H1 (cell line): ENCODE measurements around the gene TM7SF3. TPM values are rescaled to one million over a fixed set of nuclear protein-coding genes. Genes with fewer than 3 reads are reported as not detected.

Experiments used
- CTCF ChIA-PET: fragments of 300-600 bp; sonication (Branson Sonifier 250); formaldehyde crosslinking; loops from one replicate; lab custom pipeline; 2021; ENCODE audit not compliant: partially characterized antibody; lab: Charles Lee
- POLR2A ChIA-PET: fragments of 300-600 bp; sonication (Branson Sonifier 250); formaldehyde crosslinking; loops from one replicate; lab custom pipeline; 2021; ENCODE audit warnings: inconsistent platforms; ENCODE audit not compliant: partially characterized antibody; lab: Charles Lee
- DNase-seq, 2 experiments: peaks; one replicate each; pipeline versions ENCODE4 v3.0.0 to v3.0.0-alpha.2; 2010 to 2022; ENCODE audit warnings: low spot score in 2 of 2, low read depth in 1 of 2, mixed read lengths in 1 of 2
- FAIRE-seq: peaks from 2 replicates; lab custom pipeline; 2011; peaks lifted over from hg19 to GRCh38; lab: Jason Lieb, UNC
- H2AFZ ChIP-seq: 2 replicates; pipeline ENCODE4 v1.8.1; 2012; ENCODE audit warnings: low read length, inconsistent platforms
- H2AK5ac ChIP-seq: 2 replicates; pipeline ENCODE4 v1.6.1; 2013; ENCODE audit warnings: low read depth, low read length
- H2BK120ac ChIP-seq: replicated peaks from 2 replicates; pipeline ENCODE3; 2013; ENCODE audit warnings: low read depth, low read length, inconsistent platforms
- H2BK12ac ChIP-seq: 2 replicates; pipeline ENCODE4 v1.6.1; 2013; ENCODE audit warnings: low read depth, low read length
- H2BK15ac ChIP-seq: 2 replicates; pipeline ENCODE4 v1.6.1; 2013; ENCODE audit warnings: low read length
- H2BK20ac ChIP-seq: 2 replicates; pipeline ENCODE4 v1.6.1; 2013; ENCODE audit warnings: low read length
- H2BK5ac ChIP-seq: 2 replicates; pipeline ENCODE4 v1.6.1; 2013; ENCODE audit warnings: low read depth, low read length
- H3K14ac ChIP-seq: 2 replicates; pipeline ENCODE4 v1.6.1; 2013; ENCODE audit warnings: inconsistent platforms; ENCODE audit not compliant: insufficient read length
- H3K18ac ChIP-seq: 2 replicates; pipeline ENCODE4 v1.6.1; 2013; ENCODE audit warnings: low read length; ENCODE audit errors: extremely low read depth
- H3K23ac ChIP-seq: 2 replicates; pipeline ENCODE4 v1.6.1; 2013; ENCODE audit warnings: inconsistent platforms; ENCODE audit not compliant: insufficient read length
- H3K23me2 ChIP-seq: 2 replicates; pipeline ENCODE4 v1.6.1; 2013; ENCODE audit warnings: low read depth, low read length
- H3K27ac ChIP-seq: 2 replicates; pipeline ENCODE4 v1.6.1; 2011; ENCODE audit warnings: low read depth, low read length, inconsistent platforms
- H3K27me3 ChIP-seq, 4 experiments: replicated peaks in 1 of 4; 1 replicate in 1 of 4; 2 replicates in 3 of 4; pipeline versions ENCODE4 v1.6.1 to v1.8.1; 2011 to 2013; ENCODE audit warnings: low read length in 3 of 4, mild to moderate bottlenecking in 3 of 4, inconsistent platforms in 2 of 4, mixed read lengths in 2 of 4, moderate library complexity in 1 of 4; ENCODE audit not compliant: control insufficient read depth in 3 of 4, insufficient read depth in 3 of 4; ENCODE audit errors: extremely low read depth in 1 of 4
- H3K36me3 ChIP-seq, 4 experiments: 2 replicates each; pipeline versions ENCODE4 v1.6.1 to v1.8.1; 2011 to 2013; ENCODE audit warnings: mild to moderate bottlenecking in 4 of 4, low read length in 3 of 4, moderate library complexity in 2 of 4, control low read depth in 1 of 4, inconsistent platforms in 1 of 4; ENCODE audit not compliant: insufficient read depth in 4 of 4, control insufficient read depth in 2 of 4
- H3K4ac ChIP-seq: replicated peaks from 2 replicates; pipeline ENCODE3; 2013; ENCODE audit warnings: low read length, low read depth, mixed read lengths, inconsistent platforms; ENCODE audit not compliant: insufficient read length
- H3K4me1 ChIP-seq, 4 experiments: replicated peaks in 1 of 4; 1 replicate in 1 of 4; 2 replicates in 3 of 4; pipeline versions ENCODE4 v1.6.1 to v1.8.1; 2011 to 2013; ENCODE audit warnings: low read length in 3 of 4, inconsistent platforms in 2 of 4, mixed read lengths in 1 of 4; ENCODE audit not compliant: insufficient read depth in 4 of 4, control insufficient read depth in 3 of 4
- H3K4me2 ChIP-seq, 2 experiments: 2 replicates each; pipeline versions ENCODE4 v1.6.1 to v1.8.1; 2011 to 2013; ENCODE audit warnings: low read depth in 2 of 2, low read length in 2 of 2, control low read depth in 1 of 2, inconsistent platforms in 1 of 2, mild to moderate bottlenecking in 1 of 2; ENCODE audit not compliant: insufficient read depth in 1 of 2
- H3K4me3 ChIP-seq, 4 experiments: fragments of 200-600, 300-600 bp in 1 of 4; sonication (generic), shearing (Covaris generic), sonication (Bioruptor Twin) in 1 of 4; 2 replicates each; pipeline versions ENCODE4 v1.5.1 to v1.8.1; 2011 to 2016; ENCODE audit warnings: low read length in 4 of 4, low read depth in 3 of 4, control low read depth in 2 of 4, inconsistent platforms in 2 of 4, mild to moderate bottlenecking in 2 of 4, mixed read lengths in 1 of 4, moderate library complexity in 1 of 4; ENCODE audit not compliant: insufficient read depth in 2 of 4; ENCODE audit errors: extremely low read depth in 1 of 4
- H3K56ac ChIP-seq: replicated peaks from 2 replicates; pipeline ENCODE3; 2013; ENCODE audit warnings: low read depth, mild to moderate bottlenecking, mixed read lengths, low read length, inconsistent platforms; ENCODE audit not compliant: insufficient read length
- H3K79me1 ChIP-seq: 2 replicates; pipeline ENCODE4 v1.6.1; 2013; ENCODE audit warnings: low read depth, low read length, control low read depth
- H3K79me2 ChIP-seq, 2 experiments: 2 replicates each; pipeline versions ENCODE4 v1.6.1 to v1.8.1; 2012 to 2013; ENCODE audit warnings: low read length in 2 of 2, mild to moderate bottlenecking in 2 of 2, inconsistent platforms in 1 of 2; ENCODE audit not compliant: insufficient read depth in 2 of 2, control insufficient read depth in 1 of 2
- H3K9ac ChIP-seq, 4 experiments: replicated peaks in 1 of 4; 1 replicate in 1 of 4; 2 replicates in 3 of 4; pipeline versions ENCODE4 v1.6.1 to v1.8.1; 2011 to 2013; ENCODE audit warnings: low read depth in 3 of 4, low read length in 3 of 4, control low read depth in 2 of 4, mild to moderate bottlenecking in 2 of 4, moderate library complexity in 2 of 4, inconsistent platforms in 1 of 4; ENCODE audit errors: extremely low read depth in 1 of 4
- H3K9me3 ChIP-seq, 2 experiments: 2 replicates each; pipeline versions ENCODE4 v1.6.1 to v1.8.1; 2012 to 2013; ENCODE audit warnings: mild to moderate bottlenecking in 2 of 2, moderate library complexity in 2 of 2, control low read depth in 1 of 2, inconsistent platforms in 1 of 2, low read depth in 1 of 2, low read length in 1 of 2, mixed read lengths in 1 of 2; ENCODE audit not compliant: insufficient read depth in 2 of 2
- H4K20me1 ChIP-seq, 2 experiments: replicated peaks in 1 of 2; 2 replicates each; pipeline versions ENCODE3 to v1.8.1; 2011 to 2013; ENCODE audit warnings: inconsistent platforms in 2 of 2, low read length in 2 of 2, mild to moderate bottlenecking in 1 of 2; ENCODE audit not compliant: insufficient read depth in 2 of 2, control insufficient read depth in 1 of 2
- H4K5ac ChIP-seq: 2 replicates; pipeline ENCODE4 v1.6.1; 2013; ENCODE audit warnings: low read length, low read depth, mixed read lengths, inconsistent platforms; ENCODE audit not compliant: insufficient read length
- H4K8ac ChIP-seq: 2 replicates; pipeline ENCODE4 v1.8.0; 2013; ENCODE audit warnings: mild to moderate bottlenecking, moderate library complexity, low read length, inconsistent platforms; ENCODE audit not compliant: insufficient read depth; ENCODE audit errors: extremely low read depth
- H4K91ac ChIP-seq: replicated peaks from 2 replicates; pipeline ENCODE3; 2013; ENCODE audit warnings: low read length, mixed read lengths, inconsistent platforms; ENCODE audit not compliant: insufficient read length
- ASH2L ChIP-seq: fragments of 200-600, 300-600 bp; sonication (generic); IDR thresholded peaks from one replicate; pipeline ENCODE4 v1.7.1; 2017; ENCODE audit warnings: low read length
- BACH1 ChIP-seq: IDR thresholded peaks from 2 replicates; pipeline ENCODE4 v1.6.1; 2012; ENCODE audit warnings: low read length, improper control_type of control experiment
- CHD1 ChIP-seq: IDR thresholded peaks from 2 replicates; pipeline ENCODE4 v1.6.1; 2012; ENCODE audit warnings: low read depth, low read length, improper control_type of control experiment
- EP300 ChIP-seq, 2 experiments: IDR thresholded peaks; 1 replicate in 1 of 2; 2 replicates in 1 of 2; pipeline ENCODE4 v1.6.1; 2011 to 2012; ENCODE audit warnings: low read depth in 2 of 2, low read length in 2 of 2, mild to moderate bottlenecking in 2 of 2, borderline replicate concordance in 1 of 2, inconsistent platforms in 1 of 2, moderate library complexity in 1 of 2
- JUN ChIP-seq: IDR thresholded peaks from 2 replicates; pipeline ENCODE4 v1.6.1; 2011; ENCODE audit warnings: low read depth, mild to moderate bottlenecking, improper control_type of control experiment, low read length
- KDM1A ChIP-seq: fragments of 200-600, 300-600 bp; sonication (generic); IDR thresholded peaks from 2 replicates; pipeline ENCODE4 v1.7.1; 2016; ENCODE audit warnings: mild to moderate bottlenecking, low read length, borderline replicate concordance
- MAFK ChIP-seq: IDR thresholded peaks from 2 replicates; pipeline ENCODE4 v1.6.1; 2012; ENCODE audit warnings: low read depth, mild to moderate bottlenecking, improper control_type of control experiment, low read length
- POU5F1 ChIP-seq: IDR thresholded peaks from 2 replicates; pipeline ENCODE4 v1.6.1; 2011; ENCODE audit warnings: low read depth, mild to moderate bottlenecking, low read length, moderate library complexity
- RFX5 ChIP-seq: IDR thresholded peaks from 2 replicates; pipeline ENCODE4 v1.6.1; 2011; ENCODE audit warnings: low read depth, low read length, improper control_type of control experiment, borderline replicate concordance
- SIX5 ChIP-seq: IDR thresholded peaks from 2 replicates; pipeline ENCODE4 v1.6.1; 2011; ENCODE audit warnings: mild to moderate bottlenecking, low read depth, low read length
- TAF7 ChIP-seq: optimal IDR thresholded peaks from 2 replicates; pipeline ENCODE3; 2011; ENCODE audit warnings: low read depth, mild to moderate bottlenecking, inconsistent platforms, low read length, moderate library complexity, borderline replicate concordance
- WGBS, 2 experiments: shearing (Covaris generic) in 1 of 2; methylation state at CpG; one replicate each; pipeline versions ENCODE4 v1.1.6 to v1.1.7; 2013 to 2015; ENCODE audit warnings: low lambda C conversion rate in 2 of 2, mixed read lengths in 2 of 2, inconsistent platforms in 1 of 2, low coverage in 1 of 2, missing lambda C conversion rate in 1 of 2; ENCODE audit not compliant: insufficient replicate concordance in 2 of 2, insufficient coverage in 1 of 2, insufficient read length in 1 of 2; ENCODE audit errors: extremely low coverage in 1 of 2, missing lambda C conversion rate in 1 of 2; 5-methylcytosine and 5-hydroxymethylcytosine counted together
- polyA plus RNA-seq, 7 experiments: library from polyadenylated mRNA; depleted of rRNA in 3 of 7; stranded (reverse) in 5 of 7; unstranded in 2 of 7; fragments of >200 nt in 5 of 7; fragments of 200-250 nt in 2 of 7; gene quantifications; 1 replicate in 5 of 7; 2 replicates in 1 of 7; 4 replicates in 1 of 7; pipeline versions ENCODE4 v1.2.1 to v1.2.3, GENCODE V29; 2011 to 2013; ENCODE audit warnings: missing spikeins in 2 of 7, mixed read lengths in 2 of 7
- total RNA-seq: library from RNA; stranded (reverse); fragmentation: NEBNext Ultra II Directional; extraction: Animal tissue kit (Norgen Biotek cat#: 25700); gene quantifications from 2 replicates; pipeline ENCODE4 v1.2.1, GENCODE V29; 2021

Gene TM7SF3
- total and polyA plus RNA-seq, 2 of the 8 experiments (the other 6 are each of a cell fraction or from before 2014, with no cell fraction given): 57.9 to 77.2 TPM

GRCh38 chr12:27014859-27015729 lies 910 bp upstream of the TM7SF3 start:
- no peaks in the 10 kb centered on the region for H3K9me3 ChIP-seq
- H2BK120ac ChIP-seq: peak overlapping the region; percentile 92
- CTCF ChIA-PET: interaction anchor here (0.6 to 2.4 kb wide), 17 partner anchors 9 to 1496 kb away, joined by 3 to 11 read pairs (median 4); no protein-coding TSS in a partner anchor
- no peaks in the 10 kb centered on the region for H3K27me3 ChIP-seq
- peak overlapping the region; percentile 65; the same call in 1 of the 2 replicates for H2AK5ac ChIP-seq
- peaks cover 0 to 34% of the 10 kb centered on the region in 2 experiments; a peak in 2 of 4 replicates for H3K79me2 ChIP-seq
- no peak overlapping the region for H3K4ac ChIP-seq
- no peaks in the 10 kb centered on the region; a peak in 1 of 8 replicates for H3K36me3 ChIP-seq
- DNase-seq: no peak
- no peak for TF ChIP-seq SIX5
- TF ChIP-seq KDM1A: no peak
- TF ChIP-seq BACH1: no peak
- no peak for TF ChIP-seq CHD1
- TF ChIP-seq POU5F1: no peak
- TF ChIP-seq MAFK: no peak
- TF ChIP-seq JUN: no peak
- no peak for TF ChIP-seq TAF7
- TF ChIP-seq RFX5: no peak
- no peak for TF ChIP-seq ASH2L
- TF ChIP-seq EP300 (IDR thresholded peaks at IDR 0.05; ENCODE audit: borderline replicate concordance in 1 of 2, low read depth in 2 of 2, low read length in 2 of 2): no peak
- FAIRE-seq: no peak
- H4K5ac ChIP-seq: no peak overlapping the region
- 66% methylated on average over 12 of the region's 12 CpGs; no CpG with 5 or more reads in 1 of the 2 experiments for WGBS, 2 experiments
- H4K20me1 ChIP-seq: no peaks in the 10 kb centered on the region
- H3K9ac ChIP-seq: peak overlapping the region in 1 of 4 experiments; percentile 59; a peak in 1 of 7 replicates
- no peak overlapping the region for H3K56ac ChIP-seq
- peak overlapping the region; percentile 95 for H2AFZ ChIP-seq
- H4K91ac ChIP-seq: peak overlapping the region; percentile 97
- no peak overlapping the region for H3K23ac ChIP-seq
- peak overlapping the region; percentile 62; the same call in 1 of the 2 replicates for H3K18ac ChIP-seq
- H2BK20ac ChIP-seq: peak overlapping the region; percentile 35; the same call in 1 of the 2 replicates
- H3K4me1 ChIP-seq: peaks cover 0 to 10% (median 8%) of the 10 kb centered on the region in 4 experiments; a peak in 6 of 7 replicates
- H3K14ac ChIP-seq: no peak overlapping the region
- no peaks in the 10 kb centered on the region for H3K79me1 ChIP-seq
- peaks cover 9% of the 10 kb centered on the region for H3K23me2 ChIP-seq
- H2BK5ac ChIP-seq: peak overlapping the region; percentile 46; the same call in 1 of the 2 replicates
- POLR2A ChIA-PET: interaction anchor here (1.6 kb wide), 1 partner anchor 181 kb away, joined by 3 read pairs; no protein-coding TSS in a partner anchor
- H3K4me2 ChIP-seq: peak overlapping the region; percentile 79 to 90
- peak overlapping the region; percentile 60 for H3K27ac ChIP-seq
- peak overlapping the region; percentile 86 for H2BK12ac ChIP-seq
- H2BK15ac ChIP-seq: peak overlapping the region; percentile 34; the same call in 1 of the 2 replicates
- no peak overlapping the region for H4K8ac ChIP-seq
- peak overlapping the region; percentile 29 to 88 (median 82); a peak in 5 of 8 replicates for H3K4me3 ChIP-seq
